ENCODE results near the gene SBSN. TPM values are rescaled to one million over a fixed set of nuclear protein-coding genes. Genes with fewer than 3 reads are reported as not detected.
A peak's percentile ranks its signal among the peaks of the same experiment; 100 is the strongest.

Gene SBSN
- total and polyA plus RNA-seq, 10 of the 15 experiments (the other 5 are each of a cell fraction or from before 2014, with no cell fraction given) = 0.09 TPM; not detected in 9

DNA sequence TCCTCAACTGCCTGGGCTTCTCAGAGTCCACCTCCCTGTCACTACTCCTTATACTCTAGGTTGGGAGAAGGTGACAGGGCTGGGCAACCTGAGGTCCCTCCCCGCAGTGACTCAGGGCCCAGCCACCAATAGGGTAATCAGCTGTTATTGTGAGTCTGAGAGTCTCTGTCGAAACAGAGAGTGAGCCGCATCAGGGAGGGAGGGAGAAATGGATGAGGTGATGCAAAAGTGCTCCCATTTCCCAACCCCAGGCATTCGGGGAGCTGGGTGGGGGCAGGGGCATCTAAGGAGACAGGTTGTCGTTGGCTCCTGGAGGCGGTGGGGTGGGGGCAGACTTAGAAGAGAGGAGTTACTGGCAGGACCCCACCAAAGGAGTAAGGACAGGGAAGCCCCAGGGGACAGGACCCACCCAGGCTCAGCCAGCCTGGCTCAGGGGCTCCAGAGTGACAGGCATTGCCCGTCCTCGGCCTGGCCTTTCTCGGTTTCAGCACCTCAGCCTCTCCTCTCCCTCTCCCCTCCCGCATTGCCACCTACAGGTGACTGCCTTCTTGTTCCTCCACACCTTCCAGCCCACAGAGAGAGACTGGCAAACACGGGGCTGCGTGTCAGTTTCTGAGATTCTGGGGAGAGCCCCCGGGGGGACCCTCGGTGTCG, 14.4 kb downstream of the SBSN start, which contains the start of gene DMKN:
Gene DMKN (minus strand): TSS at position 22 of the 654 bp plus-strand sequence. CDS start 174 bp downstream, outside the sequence.
- no TSS peak for BruUV-seq (replicated peaks)
- intact Hi-C loops (cut with micrococcal nuclease; ENCODE audit: unreplicated experiment) = no loop called here
- Histone ChIP-seq H3K4me2 (ENCODE audit: control insufficient read depth, insufficient read depth) (no peak within 1 kb of the TSS), H4K20me1 (ENCODE audit: control insufficient read depth, insufficient read depth) (no peaks in the 10 kb centered on the region), H3K4me1 (ENCODE audit: control insufficient read depth, insufficient read depth, low read length) (peaks cover 3% of the 10 kb centered on the region; the same call in 1 of the 2 replicates), H3K4me3 (no peak within 1 kb of the TSS), H3K9ac (ENCODE audit: control insufficient read depth, insufficient read depth, low read length) (no peak within 1 kb of the TSS), H3K9me3 (replicated peaks; ENCODE audit: control insufficient read depth, insufficient read depth, low read length) (no peaks in the 10 kb centered on the region), H2AFZ (ENCODE audit: control insufficient read depth, low read depth, low read length) (no peak within 1 kb of the TSS), H3K27ac (ENCODE audit: control insufficient read depth, insufficient read depth) (no peak within 1 kb of the TSS), H3K79me2 (ENCODE audit: control insufficient read depth, insufficient read depth, low read length) (no peaks in the 10 kb centered on the region), H3K36me3 (ENCODE audit: control insufficient read depth in 2 of 2, insufficient read depth in 2 of 2, low read length in 1 of 2) (no peaks in the 10 kb centered on the region), H3K27me3 (replicated peaks in 1 of 2; ENCODE audit: control insufficient read depth in 2 of 2, insufficient read depth in 2 of 2, low read length in 1 of 2) (no peaks in the 10 kb centered on the region; a peak in 1 of 4 replicates)
- in situ Hi-C loops (cut with MboI) = no loop called here
- FAIRE-seq = no peak
- TF ChIP-seq, protein P1, sequence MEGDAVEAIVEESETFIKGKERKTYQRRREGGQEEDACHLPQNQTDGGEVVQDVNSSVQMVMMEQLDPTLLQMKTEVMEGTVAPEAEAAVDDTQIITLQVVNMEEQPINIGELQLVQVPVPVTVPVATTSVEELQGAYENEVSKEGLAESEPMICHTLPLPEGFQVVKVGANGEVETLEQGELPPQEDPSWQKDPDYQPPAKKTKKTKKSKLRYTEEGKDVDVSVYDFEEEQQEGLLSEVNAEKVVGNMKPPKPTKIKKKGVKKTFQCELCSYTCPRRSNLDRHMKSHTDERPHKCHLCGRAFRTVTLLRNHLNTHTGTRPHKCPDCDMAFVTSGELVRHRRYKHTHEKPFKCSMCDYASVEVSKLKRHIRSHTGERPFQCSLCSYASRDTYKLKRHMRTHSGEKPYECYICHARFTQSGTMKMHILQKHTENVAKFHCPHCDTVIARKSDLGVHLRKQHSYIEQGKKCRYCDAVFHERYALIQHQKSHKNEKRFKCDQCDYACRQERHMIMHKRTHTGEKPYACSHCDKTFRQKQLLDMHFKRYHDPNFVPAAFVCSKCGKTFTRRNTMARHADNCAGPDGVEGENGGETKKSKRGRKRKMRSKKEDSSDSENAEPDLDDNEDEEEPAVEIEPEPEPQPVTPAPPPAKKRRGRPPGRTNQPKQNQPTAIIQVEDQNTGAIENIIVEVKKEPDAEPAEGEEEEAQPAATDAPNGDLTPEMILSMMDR (IDR thresholded peaks at IDR 0.05 in 2 of 3, conservative IDR thresholded peaks at IDR 0.05 in 1 of 3; ENCODE audit: control insufficient read depth in 2 of 3, extremely low read depth in 1 of 3, insufficient read depth in 1 of 3, low read depth in 3 of 3, low read length in 3 of 3) = peak in 1 of 3 experiments; percentile 14; a peak in 1 of 6 replicates
- TF ChIP-seq SP1 (IDR thresholded peaks at IDR 0.05; ENCODE audit: low read depth, low read length) (no peak), IKZF2 (IDR thresholded peaks at IDR 0.05) (0 out of 4 replicates have a peak, but pooled peaks of 1 of the 2 experiments have one; percentile 18)
- TF ChIP-seq, protein P2, sequence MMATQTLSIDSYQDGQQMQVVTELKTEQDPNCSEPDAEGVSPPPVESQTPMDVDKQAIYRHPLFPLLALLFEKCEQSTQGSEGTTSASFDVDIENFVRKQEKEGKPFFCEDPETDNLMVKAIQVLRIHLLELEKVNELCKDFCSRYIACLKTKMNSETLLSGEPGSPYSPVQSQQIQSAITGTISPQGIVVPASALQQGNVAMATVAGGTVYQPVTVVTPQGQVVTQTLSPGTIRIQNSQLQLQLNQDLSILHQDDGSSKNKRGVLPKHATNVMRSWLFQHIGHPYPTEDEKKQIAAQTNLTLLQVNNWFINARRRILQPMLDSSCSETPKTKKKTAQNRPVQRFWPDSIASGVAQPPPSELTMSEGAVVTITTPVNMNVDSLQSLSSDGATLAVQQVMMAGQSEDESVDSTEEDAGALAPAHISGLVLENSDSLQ (IDR thresholded peaks at IDR 0.05) = peak; percentile 39; the same call in 1 of the 2 replicates
- CTCF ChIA-PET = interaction anchor here (1.1 to 3.6 kb wide), 2 partner anchors 34 to 78 kb away, joined by 3 to 19 read pairs; no protein-coding TSS in a partner anchor
- RAD21 ChIA-PET (ENCODE audit: unreplicated experiment) = no interaction called here
- no peak for DNase-seq (ENCODE audit: low read depth, low spot score)
- SMC1A ChIA-PET (ENCODE audit: uncharacterized antibody, unreplicated experiment) = no interaction called here
- 23% methylated on average over 15 of the region's 15 CpGs for WGBS (ENCODE audit: insufficient coverage, insufficient replicate concordance, low lambda C conversion rate, missing lambda C conversion rate)
- POLR2A ChIA-PET = no interaction called here
- no peak for ATAC-seq

Data from GM12878 (cell line).